SK-N-SH (cell line): Measurements from ENCODE around the gene KCTD3.

Experiments used
- CTCF ChIP-seq: fragments of 200-600 bp; sonication (generic); IDR thresholded peaks from 2 replicates; pipeline ENCODE4 v1.6.1; 2017; ENCODE audit warnings: antibody characterized with exemption, mild to moderate bottlenecking, moderate library complexity
- EP300 ChIP-seq, 2 experiments: IDR thresholded peaks; 2 replicates each; pipeline versions ENCODE4 v1.4.0 to v1.6.1; 2012; ENCODE audit warnings: borderline replicate concordance in 1 of 2, low read depth in 1 of 2, low read length in 1 of 2
- EZH2phosphoT487 ChIP-seq: fragments of 200-600 bp; sonication (generic); IDR thresholded peaks from 2 replicates; pipeline ENCODE4 v1.6.1; 2017; ENCODE audit warnings: low read depth, mixed run types, mild to moderate bottlenecking, antibody characterized with exemption, moderate library complexity, borderline replicate concordance
- GATA2 ChIP-seq: sonication (generic); formaldehyde crosslinking; IDR thresholded peaks from 2 replicates; pipeline ENCODE4 v1.5.0; 2020; ENCODE audit warnings: mild to moderate bottlenecking, missing genetic modification reagents
- NFIC ChIP-seq: IDR thresholded peaks from 2 replicates; pipeline ENCODE4 v1.4.0; 2012; ENCODE audit warnings: borderline replicate concordance
- SMC3 ChIP-seq: IDR thresholded peaks from 2 replicates; pipeline ENCODE4 v1.6.1; 2012; ENCODE audit warnings: low read depth, low read length, improper control_type of control experiment
- USF2 ChIP-seq: fragments of 150-350 bp; IDR thresholded peaks from 2 replicates; pipeline ENCODE4 v1.6.1; 2017; ENCODE audit warnings: antibody characterized with exemption, low read length, low read depth, borderline replicate concordance
- ZBTB33 ChIP-seq: IDR thresholded peaks from 2 replicates; pipeline ENCODE4 v1.4.0; 2012; ENCODE audit warnings: low read depth, borderline replicate concordance

DNA sequence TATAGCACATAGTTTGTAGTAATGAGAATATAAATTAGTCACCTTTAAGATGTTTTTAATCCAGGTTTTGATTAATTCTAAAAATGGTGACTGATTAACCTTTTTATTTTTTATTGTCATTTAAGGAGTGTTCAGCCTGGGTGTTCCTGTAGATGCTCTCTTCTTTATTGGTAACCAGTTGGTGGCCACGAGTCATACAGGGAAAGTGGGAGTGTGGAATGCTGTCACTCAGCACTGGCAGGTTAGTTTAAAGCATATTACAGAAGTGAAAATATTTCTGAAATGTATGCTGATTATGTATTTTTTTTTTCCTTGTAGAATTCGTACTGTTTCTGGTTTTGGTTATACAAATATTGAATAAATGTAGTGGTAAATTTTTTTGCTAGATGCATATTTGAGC is 28.1 kb downstream of the KCTD3 start:
- no peak for TF ChIP-seq CTCF
- TF ChIP-seq GATA2 (CRISPR knock-in tag) = no peak
- no peak for TF ChIP-seq USF2
- TF ChIP-seq ZBTB33 = no peak
- TF ChIP-seq EP300 (IDR thresholded peaks at IDR 0.05; ENCODE audit: borderline replicate concordance in 1 of 2, low read depth in 1 of 2, low read length in 1 of 2) = no peak
- no peak for TF ChIP-seq SMC3
- TF ChIP-seq EZH2phosphoT487 = no peak
- TF ChIP-seq NFIC = no peak
